Peyer's patch (tissue), 4 donors: ENCODE results near the gene TRPV4.

Experiments used
- POLR2A ChIP-seq, 2 donors: fragments of 450-650 bp; IDR thresholded peaks; one replicate each; pipeline ENCODE4 v1.5.1; 2017; ENCODE audit warnings: antibody characterized with exemption in 2 of 2, mild to moderate bottlenecking in 2 of 2, moderate library complexity in 2 of 2
- TF ChIP-seq, protein P1 (sequence below), 6 experiments: fragments of 450-650 bp in 4 of 6; fragments of 200-600 bp in 2 of 6; sonication (generic) in 1 of 6; IDR thresholded peaks; one replicate each; pipeline ENCODE4 v1.5.1; 2017 to 2019; ENCODE audit warnings: antibody characterized with exemption in 6 of 6, mild to moderate bottlenecking in 3 of 6, moderate library complexity in 1 of 6

DNA sequence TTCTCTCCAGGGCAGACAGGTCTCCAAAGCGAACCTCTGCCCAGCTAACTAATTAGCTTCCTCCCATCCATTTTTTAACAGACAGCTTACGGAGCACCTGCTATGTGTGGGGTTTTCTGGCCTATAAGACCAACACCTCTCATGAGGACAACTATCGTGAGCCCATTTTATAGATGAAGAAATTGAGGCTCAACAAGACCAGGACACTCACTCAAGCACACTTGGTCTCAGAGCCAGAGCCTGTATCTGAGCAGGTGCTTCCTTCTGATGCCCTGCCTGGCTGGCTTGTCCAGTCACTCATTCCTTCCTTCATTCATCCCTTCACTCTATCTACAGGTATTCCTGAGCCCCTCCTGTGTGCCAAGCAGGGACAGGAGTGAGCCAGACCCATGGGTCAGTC, 6.1 kb downstream of the TRPV4 start:
- TF ChIP-seq POLR2A (IDR thresholded peaks at IDR 0.05) = no peak
- TF ChIP-seq, protein P1, sequence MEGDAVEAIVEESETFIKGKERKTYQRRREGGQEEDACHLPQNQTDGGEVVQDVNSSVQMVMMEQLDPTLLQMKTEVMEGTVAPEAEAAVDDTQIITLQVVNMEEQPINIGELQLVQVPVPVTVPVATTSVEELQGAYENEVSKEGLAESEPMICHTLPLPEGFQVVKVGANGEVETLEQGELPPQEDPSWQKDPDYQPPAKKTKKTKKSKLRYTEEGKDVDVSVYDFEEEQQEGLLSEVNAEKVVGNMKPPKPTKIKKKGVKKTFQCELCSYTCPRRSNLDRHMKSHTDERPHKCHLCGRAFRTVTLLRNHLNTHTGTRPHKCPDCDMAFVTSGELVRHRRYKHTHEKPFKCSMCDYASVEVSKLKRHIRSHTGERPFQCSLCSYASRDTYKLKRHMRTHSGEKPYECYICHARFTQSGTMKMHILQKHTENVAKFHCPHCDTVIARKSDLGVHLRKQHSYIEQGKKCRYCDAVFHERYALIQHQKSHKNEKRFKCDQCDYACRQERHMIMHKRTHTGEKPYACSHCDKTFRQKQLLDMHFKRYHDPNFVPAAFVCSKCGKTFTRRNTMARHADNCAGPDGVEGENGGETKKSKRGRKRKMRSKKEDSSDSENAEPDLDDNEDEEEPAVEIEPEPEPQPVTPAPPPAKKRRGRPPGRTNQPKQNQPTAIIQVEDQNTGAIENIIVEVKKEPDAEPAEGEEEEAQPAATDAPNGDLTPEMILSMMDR (IDR thresholded peaks at IDR 0.05) = no peak
